Stimulated activated memory B cell treated with anti-CD40 and anti-IgM and Interleukin-4, amounts not matched to agents 10 μg/mL and 1 μg/mL and 100 μg/mL, for 72 hours (primary cell): ENCODE measurements around the gene NT5C2.

ENCODE experiments used
- ATAC-seq: fragments of 150-1000 bp; cut with Tn5 transposase; 2 replicates; pipeline ENCODE4 v1.10.0; 2021
- H3K27ac Mint-ChIP-seq: one replicate; pipeline ENCODE4 v1.8.0; 2022; ENCODE audit warnings: mild to moderate bottlenecking, mixed read lengths
- H3K27me3 Mint-ChIP-seq: one replicate; pipeline ENCODE4 v1.8.0; 2022; ENCODE audit warnings: mixed read lengths
- H3K36me3 Mint-ChIP-seq: one replicate; pipeline ENCODE4 v1.8.0; 2022; ENCODE audit warnings: mixed read lengths
- H3K4me1 Mint-ChIP-seq: one replicate; pipeline ENCODE4 v1.8.0; 2022; ENCODE audit warnings: mixed read lengths
- H3K4me3 Mint-ChIP-seq: one replicate; pipeline ENCODE4 v1.8.0; 2022; ENCODE audit warnings: mild to moderate bottlenecking, moderate library complexity, mixed read lengths
- H3K9me3 Mint-ChIP-seq: one replicate; pipeline ENCODE4 v1.8.0; 2022; ENCODE audit warnings: mixed read lengths

Gene NT5C2

GRCh38 chr10:103062854-103063590, 130.1 kb downstream of the NT5C2 start:
- Mint-ChIP-seq H3K9me3 (no peaks in the 10 kb centered on the region), H3K36me3 (peaks cover 10% of the 10 kb centered on the region), H3K27me3 (no peaks in the 10 kb centered on the region), H3K4me1 (peaks cover 6% of the 10 kb centered on the region), H3K4me3 (no peak overlapping the region), H3K27ac (no peak overlapping the region)
- ATAC-seq: no peak

DNA sequence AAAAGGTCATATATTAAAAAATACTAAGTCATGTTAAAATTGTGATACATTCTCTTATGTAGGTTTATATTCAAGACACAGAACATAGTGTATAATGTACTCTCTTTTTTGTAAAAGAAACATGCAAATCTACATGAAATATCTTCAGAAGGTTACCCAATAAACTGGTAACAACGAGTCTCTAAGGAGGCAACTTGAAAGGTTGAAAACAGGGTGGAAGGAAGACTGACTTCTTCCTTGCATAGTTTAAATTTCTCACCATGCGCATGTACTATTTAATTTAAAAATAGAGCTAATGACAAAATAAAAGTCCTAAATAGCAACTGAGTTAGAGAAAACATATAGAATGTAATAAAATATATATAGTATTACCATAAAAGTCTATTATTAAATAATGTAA, 132.5 kb downstream of the NT5C2 start:
- Mint-ChIP-seq H3K36me3 (peaks cover 18% of the 10 kb centered on the region), H3K27ac (no peak overlapping the region), H3K4me3 (no peak overlapping the region), H3K4me1 (no peaks in the 10 kb centered on the region), H3K27me3 (no peaks in the 10 kb centered on the region), H3K9me3 (no peaks in the 10 kb centered on the region)
- ATAC-seq: no peak

DNA sequence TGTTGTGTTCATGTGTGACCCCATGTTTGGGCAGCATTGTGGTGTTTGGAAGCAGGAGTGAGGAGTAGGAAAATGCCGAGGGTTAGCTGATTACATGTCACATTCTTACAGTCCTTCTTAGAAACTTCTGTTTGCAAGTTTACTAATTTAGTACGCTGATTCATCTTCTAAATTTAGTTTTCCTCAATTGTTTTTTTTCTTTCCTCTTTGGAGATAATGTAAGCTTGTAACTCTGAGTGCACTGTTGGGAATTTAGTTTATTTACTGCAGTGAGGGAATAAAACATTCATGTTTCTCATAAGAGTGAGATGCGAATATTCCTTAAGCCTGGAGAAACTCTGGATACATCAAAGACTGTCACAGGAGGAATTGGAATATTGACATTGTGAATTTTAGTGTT, 135.0 kb downstream of the NT5C2 start:
- H3K36me3 Mint-ChIP-seq: peaks cover 27% of the 10 kb centered on the region
- peaks cover 10% of the 10 kb centered on the region for H3K4me1 Mint-ChIP-seq
- no peaks in the 10 kb centered on the region for H3K27me3 Mint-ChIP-seq
- no peak overlapping the region for H3K27ac Mint-ChIP-seq
- H3K9me3 Mint-ChIP-seq: no peaks in the 10 kb centered on the region
- no peak for ATAC-seq
- no peak overlapping the region for H3K4me3 Mint-ChIP-seq

- Mint-ChIP-seq H3K36me3 (peaks cover 33% of the 10 kb centered on the region), H3K4me3 (no peak overlapping the region), H3K9me3 (no peaks in the 10 kb centered on the region), H3K4me1 (peaks cover 10% of the 10 kb centered on the region), H3K27me3 (no peaks in the 10 kb centered on the region), H3K27ac (no peak overlapping the region)
- ATAC-seq: no peak
These were observed 138.0 kb downstream of the NT5C2 start for GRCh38 chr10:103055105-103055504.

DNA sequence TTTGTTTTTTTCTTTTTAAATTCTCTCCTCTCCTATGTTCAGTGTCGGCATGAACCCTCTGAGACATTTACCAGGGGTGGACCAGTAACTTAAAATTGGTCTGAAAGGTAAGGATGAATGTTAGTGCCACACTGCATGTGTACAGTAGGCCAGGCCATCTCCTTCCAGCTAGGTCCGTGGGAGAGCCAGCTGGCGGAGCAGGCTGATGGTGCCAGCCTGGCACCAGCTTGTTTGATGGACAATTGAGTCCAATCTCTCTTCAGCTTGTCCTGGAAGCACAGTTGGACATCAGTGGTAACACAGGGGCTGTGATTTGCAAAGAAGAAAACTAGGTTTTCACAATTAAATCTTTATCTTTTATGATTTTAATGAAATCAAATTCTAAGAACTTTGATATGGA, 138.5 kb downstream of the NT5C2 start:
- peak overlapping the region; percentile 39 for H3K27ac Mint-ChIP-seq
- H3K36me3 Mint-ChIP-seq: peaks cover 33% of the 10 kb centered on the region
- peaks cover 10% of the 10 kb centered on the region for H3K4me1 Mint-ChIP-seq
- no peaks in the 10 kb centered on the region for H3K27me3 Mint-ChIP-seq
- no peak overlapping the region for H3K4me3 Mint-ChIP-seq
- ATAC-seq: no peak
- H3K9me3 Mint-ChIP-seq: no peaks in the 10 kb centered on the region

- Mint-ChIP-seq H3K4me1 (peaks cover 10% of the 10 kb centered on the region), H3K4me3 (peak overlapping the region; percentile 69), H3K36me3 (peaks cover 33% of the 10 kb centered on the region), H3K27ac (peak overlapping the region; percentile 39), H3K27me3 (no peaks in the 10 kb centered on the region), H3K9me3 (no peaks in the 10 kb centered on the region)
- ATAC-seq: peak; percentile 68
These were observed 139.2 kb downstream of the NT5C2 start for GRCh38 chr10:103053659-103054581.

DNA sequence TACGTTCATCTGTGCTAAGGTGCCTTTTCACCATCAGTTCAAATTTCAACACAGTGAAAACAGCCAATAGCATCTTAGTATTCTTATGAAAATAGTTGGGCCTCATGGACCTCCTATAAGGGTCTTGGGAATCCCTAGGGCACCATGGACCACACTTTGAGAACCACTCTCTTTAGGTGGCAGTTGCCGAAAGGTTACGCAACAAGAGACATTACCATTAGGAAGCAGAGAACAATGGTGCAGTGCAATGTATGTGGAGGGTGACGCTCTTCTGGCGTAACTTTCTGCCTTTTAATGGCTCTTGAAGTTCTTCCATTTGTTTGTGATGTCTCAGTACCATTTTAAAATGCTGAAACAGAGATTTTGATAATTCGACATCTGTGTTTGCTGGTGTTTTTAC, 143.8 kb downstream of the NT5C2 start:
- no peak for ATAC-seq
- H3K4me3 Mint-ChIP-seq: no peak overlapping the region
- no peaks in the 10 kb centered on the region for H3K9me3 Mint-ChIP-seq
- H3K27ac Mint-ChIP-seq: no peak overlapping the region
- H3K27me3 Mint-ChIP-seq: no peaks in the 10 kb centered on the region
- peaks cover 9% of the 10 kb centered on the region for H3K36me3 Mint-ChIP-seq
- peaks cover 7% of the 10 kb centered on the region for H3K4me1 Mint-ChIP-seq

DNA sequence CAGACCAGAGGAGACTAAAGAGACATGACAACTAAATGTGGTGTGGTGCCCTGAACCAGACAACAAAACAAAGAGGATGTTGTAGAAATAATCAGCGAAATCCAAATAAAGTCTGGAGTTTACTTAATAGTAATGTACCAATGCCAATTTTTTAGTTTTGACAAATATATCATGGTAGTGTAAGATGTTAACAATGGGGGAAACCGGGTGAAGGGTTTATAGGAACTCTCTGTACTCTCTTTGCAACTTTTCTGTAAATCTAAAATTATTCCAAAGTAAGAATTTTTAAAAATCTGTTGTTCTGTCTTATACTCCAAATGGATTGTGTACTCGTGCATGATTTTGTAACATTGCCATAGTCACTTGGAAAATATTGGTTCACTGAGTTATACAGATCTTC, 145.7 kb downstream of the NT5C2 start:
- Mint-ChIP-seq H3K4me3 (no peak overlapping the region), H3K36me3 (peaks cover 8% of the 10 kb centered on the region), H3K27me3 (no peaks in the 10 kb centered on the region), H3K9me3 (no peaks in the 10 kb centered on the region), H3K27ac (no peak overlapping the region), H3K4me1 (peaks cover 2% of the 10 kb centered on the region)
- ATAC-seq: no peak

DNA sequence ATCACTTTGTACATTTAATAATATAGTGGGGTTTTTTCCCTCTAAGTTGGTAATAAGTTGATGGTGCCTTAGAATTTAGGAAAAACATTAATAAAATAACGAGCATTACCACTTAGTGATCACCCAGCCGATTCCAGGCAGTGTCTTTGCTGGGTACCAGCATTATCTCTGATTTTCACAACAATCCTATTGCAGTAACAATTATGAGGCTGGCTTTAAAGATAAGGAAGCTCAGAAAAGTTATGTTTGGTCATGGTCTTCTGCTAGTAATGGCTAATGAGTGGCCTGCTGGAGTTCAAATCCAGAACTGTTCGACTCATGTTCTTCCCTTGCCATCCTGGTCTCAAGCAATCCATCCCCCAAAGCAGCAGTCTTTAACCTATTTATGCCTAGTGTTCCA, 147.1 kb downstream of the NT5C2 start:
- Mint-ChIP-seq H3K36me3 (peaks cover 12% of the 10 kb centered on the region), H3K4me1 (peaks cover 10% of the 10 kb centered on the region), H3K27ac (no peak overlapping the region), H3K9me3 (no peaks in the 10 kb centered on the region), H3K4me3 (no peak overlapping the region), H3K27me3 (no peaks in the 10 kb centered on the region)
- no peak for ATAC-seq

GRCh38 chr10:103044942-103045489, 148.1 kb downstream of the NT5C2 start:
- Mint-ChIP-seq H3K9me3 (no peaks in the 10 kb centered on the region), H3K27me3 (no peaks in the 10 kb centered on the region), H3K4me1 (peaks cover 10% of the 10 kb centered on the region), H3K27ac (no peak overlapping the region), H3K36me3 (peaks cover 6% of the 10 kb centered on the region), H3K4me3 (no peak overlapping the region)
- no peak for ATAC-seq

DNA sequence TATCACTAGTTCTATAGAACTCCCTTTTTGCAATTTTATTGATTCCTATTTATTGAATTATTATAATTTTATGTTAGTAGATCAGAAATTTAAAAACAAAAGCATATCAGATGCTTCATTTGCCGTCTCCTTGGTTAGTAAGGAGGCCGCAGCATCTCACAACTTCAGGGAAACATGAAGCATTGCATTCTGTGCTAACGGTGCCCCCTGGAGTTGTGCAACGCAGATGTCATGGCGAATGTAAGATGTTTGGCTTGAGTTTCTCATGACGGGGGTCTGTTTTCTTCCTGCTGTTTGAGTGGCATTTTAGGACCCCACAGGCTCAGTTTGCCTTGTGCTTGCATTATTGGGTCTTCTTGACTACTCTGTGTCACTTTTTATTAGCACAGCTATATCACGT, 150.2 kb downstream of the NT5C2 start:
- no peak overlapping the region for H3K27ac Mint-ChIP-seq
- H3K4me3 Mint-ChIP-seq: no peak overlapping the region
- H3K4me1 Mint-ChIP-seq: peaks cover 10% of the 10 kb centered on the region
- H3K27me3 Mint-ChIP-seq: no peaks in the 10 kb centered on the region
- no peak for ATAC-seq
- H3K36me3 Mint-ChIP-seq: peaks cover 6% of the 10 kb centered on the region
- no peaks in the 10 kb centered on the region for H3K9me3 Mint-ChIP-seq

- H3K4me1 Mint-ChIP-seq: peaks cover 10% of the 10 kb centered on the region
- no peak overlapping the region for H3K4me3 Mint-ChIP-seq
- H3K27me3 Mint-ChIP-seq: no peaks in the 10 kb centered on the region
- no peak for ATAC-seq
- H3K9me3 Mint-ChIP-seq: no peaks in the 10 kb centered on the region
- no peak overlapping the region for H3K27ac Mint-ChIP-seq
- peaks cover 6% of the 10 kb centered on the region for H3K36me3 Mint-ChIP-seq
These were observed 150.9 kb downstream of the NT5C2 start for GRCh38 chr10:103042129-103042528.

- Mint-ChIP-seq H3K4me3 (no peak overlapping the region), H3K27ac (no peak overlapping the region), H3K4me1 (peaks cover 10% of the 10 kb centered on the region), H3K27me3 (no peaks in the 10 kb centered on the region), H3K36me3 (peaks cover 6% of the 10 kb centered on the region), H3K9me3 (no peaks in the 10 kb centered on the region)
- no peak for ATAC-seq
These were observed 151.7 kb downstream of the NT5C2 start for GRCh38 chr10:103041391-103041790.

- Mint-ChIP-seq H3K27me3 (no peaks in the 10 kb centered on the region), H3K27ac (no peak overlapping the region), H3K4me1 (peaks cover 10% of the 10 kb centered on the region), H3K4me3 (no peak overlapping the region), H3K36me3 (peaks cover 6% of the 10 kb centered on the region), H3K9me3 (no peaks in the 10 kb centered on the region)
- no peak for ATAC-seq
These were observed 152.7 kb downstream of the NT5C2 start for GRCh38 chr10:103040418-103040817.

DNA sequence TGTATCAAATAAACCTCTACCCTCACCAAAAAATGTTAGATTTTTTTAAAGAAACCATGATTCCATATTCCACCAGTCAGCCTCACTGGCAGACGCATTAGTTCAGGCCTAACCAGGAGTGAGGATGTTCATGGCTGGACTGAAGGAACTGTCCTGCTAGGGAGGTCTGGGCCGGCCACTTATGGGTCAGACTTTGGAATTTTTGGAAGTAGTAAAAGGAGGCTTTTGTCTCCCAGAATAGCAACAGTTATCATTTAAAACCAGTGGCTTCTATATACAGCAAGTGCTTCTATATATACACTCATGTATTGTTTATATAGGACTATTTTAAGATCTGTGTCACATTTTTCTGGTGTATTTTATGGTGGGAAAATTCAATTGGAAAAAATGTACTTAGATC, 154.5 kb downstream of the NT5C2 start:
- no peaks in the 10 kb centered on the region for H3K9me3 Mint-ChIP-seq
- H3K27me3 Mint-ChIP-seq: no peaks in the 10 kb centered on the region
- no peak for ATAC-seq
- no peak overlapping the region for H3K4me3 Mint-ChIP-seq
- peaks cover 6% of the 10 kb centered on the region for H3K36me3 Mint-ChIP-seq
- H3K27ac Mint-ChIP-seq: no peak overlapping the region
- peaks cover 10% of the 10 kb centered on the region for H3K4me1 Mint-ChIP-seq
